ENCODE results near the gene TMEM107.
"Not testable (repeated sequence)": the region's sequence is repeated elsewhere in the genome, so short reads cannot be mapped to it uniquely, and the experiment has no call there.

The TMEM107 gene

DNA sequence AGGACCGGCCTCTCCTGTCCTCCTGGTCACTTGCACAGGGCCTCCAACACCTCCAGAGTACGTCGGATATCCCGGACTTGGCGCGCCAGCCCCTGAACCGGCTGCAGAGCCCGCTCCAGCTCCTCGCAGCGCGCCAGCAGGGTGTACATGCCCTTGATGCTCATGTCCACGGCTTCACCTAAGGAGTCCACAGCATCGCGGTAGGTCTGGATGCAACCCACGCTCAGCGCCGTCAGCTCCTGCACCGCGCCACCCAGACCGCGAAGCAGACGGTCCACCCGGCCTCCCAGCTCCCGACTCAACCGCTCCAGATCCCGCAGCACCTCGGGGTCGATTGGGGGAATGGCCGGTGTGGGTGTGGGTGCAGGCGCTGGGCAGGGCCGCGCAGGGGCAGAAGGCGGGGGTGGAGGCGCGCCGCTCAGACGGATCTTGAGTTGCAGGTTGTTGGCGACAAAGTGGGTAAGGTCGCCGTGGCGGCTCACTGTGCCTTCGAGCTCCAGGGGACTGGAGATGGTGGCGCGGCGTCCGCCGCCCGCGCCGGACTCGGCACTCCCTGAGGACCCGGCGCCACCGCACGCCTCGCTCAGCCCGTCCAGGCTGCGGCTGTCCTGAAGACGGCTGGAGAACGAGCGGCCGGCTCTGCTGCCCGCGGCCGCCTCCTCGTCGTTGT, 13.0 kb upstream of the TMEM107 start:
- peak; percentile 38 for DNase-seq

DNA sequence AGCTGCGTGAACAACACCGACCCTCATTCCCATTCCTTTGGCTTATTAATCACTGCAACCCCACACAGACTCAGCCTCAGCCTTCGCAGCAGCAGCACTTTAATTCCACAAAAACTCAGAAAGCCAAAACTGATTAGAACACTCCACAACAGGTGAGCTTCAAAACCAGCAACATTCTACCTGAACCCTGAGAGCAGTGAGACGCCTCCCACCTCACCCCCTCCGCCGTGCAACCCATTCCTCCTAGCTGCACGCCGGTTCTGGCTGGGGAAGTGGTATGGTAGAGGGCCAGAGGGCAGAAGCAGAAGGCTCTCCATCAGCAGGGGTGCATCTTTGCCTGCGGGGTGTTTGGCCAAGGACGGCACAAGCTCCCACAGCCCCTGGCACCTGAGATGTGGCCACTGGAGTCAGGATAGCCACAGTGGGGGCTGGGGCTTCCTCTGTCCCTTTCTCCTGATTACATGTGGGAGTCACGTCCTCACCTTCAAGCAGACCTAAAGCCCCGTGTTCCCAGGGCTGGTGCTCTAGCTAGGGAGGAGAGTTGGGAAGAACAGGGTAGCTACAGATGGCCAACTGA, 12.2 kb upstream of the TMEM107 start:
- DNase-seq, result peak; percentile 35

DNA sequence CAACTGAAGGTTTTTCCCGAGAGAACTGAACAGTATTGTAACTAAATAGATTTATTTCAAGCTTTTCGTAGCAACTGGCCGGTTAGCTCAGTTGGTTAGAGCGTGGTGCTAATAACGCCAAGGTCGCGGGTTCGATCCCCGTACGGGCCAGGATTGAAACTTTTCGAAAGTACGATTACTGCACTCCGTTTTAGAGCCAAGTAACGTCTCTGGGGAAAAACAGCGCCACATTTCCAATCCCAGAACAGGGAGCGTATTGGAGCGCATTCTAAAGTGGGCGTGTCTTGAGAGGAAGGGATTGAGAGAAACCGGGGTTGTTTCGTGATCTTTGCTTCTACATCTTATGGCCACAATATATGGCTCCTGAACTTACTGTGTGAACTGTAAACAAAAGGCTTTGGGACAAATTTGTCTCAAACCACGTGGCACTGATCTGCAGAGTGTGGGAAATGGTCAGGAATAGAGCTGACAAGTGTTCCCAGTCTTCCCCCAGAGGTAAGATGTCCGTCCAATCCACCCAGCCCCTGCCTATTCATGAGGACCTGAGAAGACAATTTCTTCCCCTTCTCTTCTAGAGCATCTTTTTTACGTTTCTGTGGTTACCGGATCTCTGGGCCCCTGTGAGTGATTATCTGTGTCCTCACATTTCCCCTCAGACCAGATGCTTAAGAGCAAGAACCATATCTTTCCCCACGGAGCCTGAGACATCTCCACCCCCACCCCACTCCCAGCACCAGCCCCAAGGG, 11.5 kb upstream of the TMEM107 start:
- DNase-seq, result peak; percentile 96

DNA sequence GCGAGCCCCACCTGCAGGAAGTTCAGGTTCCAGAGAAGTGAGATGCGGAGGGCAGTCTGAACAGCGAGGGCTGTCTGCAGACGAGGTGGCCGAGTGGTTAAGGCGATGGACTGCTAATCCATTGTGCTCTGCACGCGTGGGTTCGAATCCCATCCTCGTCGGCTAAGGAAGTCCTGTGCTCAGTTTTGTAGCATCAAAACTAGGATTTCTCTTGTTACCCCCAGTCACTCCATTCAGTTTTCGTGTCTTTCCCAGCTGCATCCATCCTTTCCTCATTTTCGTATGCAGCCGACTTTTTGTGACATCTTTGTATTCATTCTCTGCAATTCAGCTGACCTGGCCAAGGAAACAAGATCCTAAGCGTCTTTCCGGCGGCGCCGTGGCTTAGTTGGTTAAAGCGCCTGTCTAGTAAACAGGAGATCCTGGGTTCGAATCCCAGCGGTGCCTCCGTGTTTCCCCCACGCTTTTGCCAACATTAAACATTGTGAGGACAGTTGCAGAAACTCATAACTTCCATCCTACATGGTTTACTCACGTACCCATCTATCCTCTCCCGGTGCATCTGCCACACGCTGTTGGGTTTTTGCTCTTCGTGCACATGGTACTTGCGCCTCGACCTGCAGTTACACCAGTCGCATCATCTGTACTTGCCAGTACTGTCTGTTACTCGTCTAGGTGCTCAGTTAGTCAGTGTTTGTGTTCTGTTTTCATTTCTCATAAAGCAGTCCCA, 10.8 kb upstream of the TMEM107 start:
- DNase-seq, result peak; percentile 98

DNA sequence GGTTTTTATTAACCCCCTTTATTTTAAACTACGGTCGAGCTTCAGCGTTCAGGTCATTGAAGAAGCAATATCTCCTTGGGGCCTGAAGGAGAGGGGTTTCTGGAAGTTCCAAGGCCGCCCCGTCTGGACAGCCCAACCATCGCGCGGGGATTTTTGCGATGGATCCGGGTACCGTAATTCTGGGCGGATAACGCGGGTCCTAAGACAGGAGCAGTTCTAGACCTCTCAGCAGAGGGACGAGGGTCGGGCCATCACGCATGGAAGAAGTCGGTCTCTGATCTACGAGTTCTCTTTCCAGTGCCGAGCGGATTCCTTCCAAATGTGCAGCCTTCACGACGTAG, 10.2 kb upstream of the TMEM107 start:
- no peak for DNase-seq

DNA sequence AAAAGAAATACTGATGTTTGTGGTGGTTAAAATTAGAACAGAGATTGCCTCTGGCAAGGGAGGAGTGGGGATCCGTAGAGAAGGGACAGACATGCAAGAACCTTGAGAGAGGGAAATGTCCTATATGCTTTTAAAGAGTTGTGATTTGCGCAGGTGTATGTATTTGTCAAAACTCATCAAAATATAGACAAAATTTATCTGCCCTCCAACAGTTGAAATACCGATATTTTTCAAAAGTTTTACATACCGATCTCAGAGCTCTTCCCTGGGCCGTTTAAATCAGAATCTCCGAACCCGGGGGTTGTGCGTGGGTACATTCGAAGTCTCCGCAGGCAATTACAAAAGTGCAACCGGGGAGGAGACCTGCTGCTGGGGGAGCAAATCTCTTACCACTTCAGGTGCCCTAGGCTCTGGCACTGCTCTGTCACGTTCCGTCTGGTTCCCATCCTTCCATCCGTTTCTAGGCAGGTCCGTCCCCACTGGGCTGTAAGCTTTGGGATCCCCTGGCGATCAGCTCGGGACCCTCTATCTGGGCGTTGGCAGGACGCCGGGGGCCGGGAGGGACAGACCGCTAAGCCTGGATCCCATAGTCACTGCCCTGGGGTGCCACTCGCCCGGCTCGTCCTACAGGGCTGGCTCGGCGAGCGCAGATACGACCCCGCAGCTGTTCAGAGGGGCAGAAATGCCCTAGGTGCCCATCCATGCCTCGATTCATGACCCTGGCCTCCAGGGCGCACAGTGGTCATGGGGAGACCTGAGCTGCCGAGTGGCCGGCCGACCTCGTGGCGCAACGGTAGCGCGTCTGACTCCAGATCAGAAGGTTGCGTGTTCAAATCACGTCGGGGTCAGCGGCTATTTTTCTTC, 9.6 kb upstream of the TMEM107 start:
- DNase-seq, result peak; percentile 95

DNA sequence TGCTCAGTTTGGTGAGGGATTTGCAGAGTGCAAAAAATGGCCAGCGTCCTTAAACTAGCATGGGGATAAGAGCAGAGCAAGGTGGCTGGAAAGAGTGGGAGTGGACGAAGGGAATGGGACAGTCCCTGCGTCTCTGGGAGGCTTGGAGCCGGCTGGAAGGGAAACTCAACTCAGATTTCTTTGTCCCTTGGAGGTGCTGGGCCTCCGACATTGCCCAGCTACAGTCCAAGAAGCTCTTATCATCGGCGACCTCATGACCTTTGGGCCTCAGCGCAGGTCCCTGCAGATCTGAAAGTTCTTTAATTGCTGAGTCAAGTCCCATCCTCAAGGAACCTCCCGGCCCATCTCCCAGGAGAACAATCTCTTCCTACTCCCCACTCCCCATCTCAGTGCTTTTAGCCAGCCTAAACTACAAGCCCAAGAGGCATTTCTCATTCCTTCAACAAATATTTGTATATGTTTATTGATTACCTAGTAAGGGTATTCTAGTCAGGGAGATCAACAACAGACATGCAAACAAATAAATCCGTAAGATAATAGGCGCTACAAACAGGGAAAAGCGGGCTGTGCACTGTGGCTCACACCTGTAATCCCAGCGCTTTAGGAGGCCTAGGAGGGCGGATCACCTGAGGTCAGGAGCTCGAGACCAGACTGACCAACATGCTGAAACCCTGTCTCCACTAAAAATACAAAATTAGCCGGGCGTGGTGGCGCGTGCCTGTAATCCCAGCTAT, 985 bp upstream of the TMEM107 start:
- DNase-seq, result no peak

DNA sequence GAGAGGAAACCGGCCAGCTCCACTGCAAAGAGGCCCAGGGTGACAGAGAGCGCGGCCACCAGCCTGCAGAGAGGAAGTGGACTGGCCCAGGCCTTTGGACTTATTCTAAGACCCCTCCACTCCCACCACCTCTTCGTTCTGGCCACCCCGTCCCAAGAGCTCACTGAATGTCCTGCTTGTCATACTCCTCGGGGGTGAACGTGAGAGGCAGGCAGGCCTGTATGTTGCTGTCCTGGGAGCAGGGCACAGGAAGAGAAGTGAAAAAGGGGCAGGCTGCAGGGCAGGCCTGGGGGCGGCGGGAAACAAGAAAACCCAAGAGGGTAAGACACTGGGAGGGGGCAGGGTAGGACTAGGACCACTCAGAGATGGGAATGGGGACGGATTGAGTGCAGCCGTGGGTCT, 384 bp downstream of the TMEM107 start:
- peak; percentile 24 for DNase-seq

DNA sequence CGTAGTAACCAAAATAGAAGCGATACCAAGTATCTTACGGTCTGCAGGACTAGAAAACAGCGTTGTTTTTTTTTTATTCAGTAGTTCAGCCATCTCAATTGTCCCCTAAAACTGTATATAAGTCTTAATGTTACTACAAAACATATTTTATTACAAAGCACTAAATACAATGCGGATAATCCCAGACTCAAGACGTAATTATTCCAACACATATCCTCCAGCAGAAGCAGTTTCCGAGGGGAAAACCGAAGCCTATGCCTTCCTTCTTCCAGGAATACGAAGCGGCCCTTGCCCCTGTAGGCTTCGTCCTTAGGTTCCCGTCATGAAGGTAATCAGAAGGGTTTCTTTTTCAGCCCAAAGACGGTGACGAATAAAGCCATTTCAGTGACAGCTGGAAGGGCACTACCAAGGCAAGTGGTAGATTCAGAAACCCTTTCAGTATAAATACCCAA, 2.3 kb downstream of the TMEM107 start:
- no peak for DNase-seq

DNA sequence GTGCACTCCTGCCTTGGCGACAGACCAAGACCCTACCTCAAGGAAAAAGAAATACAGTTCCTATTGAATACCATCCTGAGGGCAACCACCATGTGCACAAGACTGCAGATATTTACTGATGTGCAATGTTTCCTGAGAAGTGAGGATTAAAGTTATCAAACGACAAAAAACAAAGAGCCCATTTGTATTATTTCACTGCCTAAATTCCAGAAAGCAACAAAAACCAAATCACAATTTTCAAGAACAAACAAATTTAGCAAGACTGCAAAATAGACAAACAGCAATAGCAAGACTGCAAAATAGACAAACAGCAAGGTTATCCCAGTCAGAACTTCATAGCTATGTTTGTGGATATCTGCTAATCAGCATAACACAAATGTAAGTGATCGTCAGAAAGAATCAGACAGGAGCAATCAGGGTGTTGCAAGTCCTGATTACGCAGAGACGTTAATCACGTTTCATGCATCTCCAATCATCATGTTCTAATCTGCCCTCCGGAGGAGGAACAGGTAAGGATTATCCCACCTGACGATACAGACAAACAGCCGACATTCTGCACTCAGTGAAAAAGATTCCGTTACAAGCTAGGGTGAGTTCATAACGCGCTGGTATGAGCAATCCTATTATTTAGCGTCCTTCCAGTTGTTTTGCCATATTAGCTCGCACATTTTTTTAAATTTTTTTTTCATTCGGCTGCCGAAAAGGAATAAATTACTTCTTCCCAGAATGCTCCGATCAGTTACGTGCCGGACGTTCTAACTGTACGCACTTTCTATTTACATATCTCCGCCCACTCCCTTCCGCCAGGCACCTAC, 2.9 kb downstream of the TMEM107 start:
- peak; percentile 87 for DNase-seq

DNA sequence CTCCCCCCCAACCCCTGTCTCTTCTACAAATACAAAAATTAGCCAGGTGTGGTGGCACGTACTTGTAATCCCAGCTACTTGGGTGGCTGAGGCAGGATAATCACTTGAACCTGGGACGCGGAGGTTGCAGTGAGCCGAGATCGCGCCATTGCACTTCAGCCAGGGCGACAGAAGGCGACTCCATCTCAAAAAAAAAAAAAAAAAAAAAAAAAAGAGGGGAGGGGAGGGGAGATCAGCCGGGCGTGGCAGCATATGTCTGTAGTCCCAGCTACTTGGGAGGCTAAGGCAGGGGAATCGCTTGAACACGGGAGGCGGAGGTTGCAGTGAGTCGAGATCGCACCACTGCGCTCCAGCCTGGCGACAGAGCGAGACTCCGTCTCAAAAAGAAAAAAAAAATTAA, 6.0 kb downstream of the TMEM107 start:
- DNase-seq, result not testable (repeated sequence)

DNA sequence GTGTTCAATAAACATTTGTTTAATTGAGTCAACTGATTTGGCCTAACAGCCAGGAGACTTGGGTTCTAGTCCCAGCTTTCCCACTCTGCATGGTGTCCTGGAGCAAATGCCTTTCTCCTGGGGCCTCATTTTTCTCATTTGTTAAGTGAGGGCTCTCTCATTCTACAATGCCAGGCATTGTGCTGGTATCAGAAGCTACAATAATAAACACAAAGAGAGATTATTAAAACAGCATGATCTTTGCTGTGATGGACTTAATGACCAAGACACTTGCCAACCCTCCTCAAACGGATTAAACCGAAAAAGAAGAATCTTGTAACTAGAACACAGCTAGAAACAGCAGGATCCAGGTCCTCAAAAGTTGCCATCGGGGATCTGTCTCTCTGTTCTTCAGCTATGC, 8.7 kb downstream of the TMEM107 start:
- DNase-seq, result no peak

DNA sequence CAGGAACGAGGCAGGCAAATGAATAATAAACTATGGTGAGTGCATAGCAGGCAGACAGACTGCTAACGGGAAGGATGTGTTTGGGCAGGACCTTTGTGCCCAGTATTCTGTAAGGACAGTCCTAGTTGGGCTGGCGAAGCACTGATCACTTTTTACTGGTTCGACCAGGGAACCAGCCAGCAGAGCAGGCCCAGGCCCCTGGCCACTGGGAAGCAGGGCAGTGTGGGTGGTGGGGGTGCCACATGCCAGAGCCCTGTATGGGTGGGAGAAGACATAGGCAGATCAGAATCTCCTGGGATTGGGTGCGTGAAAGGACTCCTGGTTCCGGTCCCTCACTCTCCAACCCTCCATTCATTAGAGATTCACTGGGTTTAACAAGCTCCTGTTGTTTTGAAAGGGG, 9.4 kb downstream of the TMEM107 start:
- DNase-seq, result no peak

DNA sequence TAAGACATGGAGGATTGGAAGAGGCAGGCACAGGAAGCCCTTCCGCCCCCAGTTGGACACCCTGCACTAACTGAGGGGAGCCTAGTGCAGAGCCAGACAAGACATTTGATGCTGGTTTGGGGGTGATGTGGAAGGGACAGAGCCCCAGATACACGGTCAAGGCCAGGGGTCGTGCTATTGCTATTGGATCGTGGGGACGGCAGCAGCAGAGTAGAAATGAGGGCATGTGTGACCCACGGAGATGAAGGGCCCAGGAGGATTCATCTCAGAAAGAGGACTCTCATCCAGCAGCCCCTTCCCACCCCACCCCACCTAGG, 11.4 kb downstream of the TMEM107 start:
- DNase-seq, result no peak

DNA sequence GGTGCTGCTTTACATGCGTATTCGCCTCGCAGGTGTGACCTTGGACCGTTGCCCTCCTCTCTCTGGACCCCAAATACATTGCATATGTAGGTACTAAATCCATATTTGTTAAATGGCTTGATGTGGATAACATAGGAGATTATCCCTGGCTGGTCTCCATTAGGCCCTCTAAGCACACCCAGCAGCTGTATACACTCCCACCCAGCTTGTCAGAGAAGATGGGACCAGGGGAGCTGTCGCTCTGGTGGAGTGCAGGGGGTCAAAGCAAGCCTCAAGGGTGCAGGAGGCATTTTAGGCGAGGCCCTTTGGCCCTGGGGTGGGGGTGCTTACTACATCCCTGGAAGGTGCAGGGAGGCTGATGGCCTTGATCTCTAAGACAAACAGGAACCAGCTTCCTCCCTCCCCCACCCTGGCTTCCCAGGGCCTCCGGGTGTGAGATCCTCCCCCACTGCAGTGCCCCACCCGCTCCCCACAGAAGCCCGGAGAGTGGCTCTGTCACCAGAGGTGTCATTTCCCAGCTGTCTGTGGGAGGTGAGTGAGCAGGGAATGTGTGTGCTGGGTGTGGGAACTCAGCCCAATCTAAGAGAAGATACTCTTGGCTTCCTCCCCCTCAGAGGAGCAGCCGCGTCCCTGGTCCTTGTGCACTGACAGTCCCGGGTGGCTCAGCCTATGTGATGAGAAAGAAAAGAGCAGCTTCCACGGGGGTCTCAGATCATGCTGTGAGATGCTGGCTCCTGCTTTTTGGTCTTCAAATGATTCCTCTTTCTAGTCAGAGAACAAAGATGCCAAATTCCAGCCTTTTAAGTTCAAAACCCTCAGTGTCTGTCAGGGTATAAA, 12.0 kb downstream of the TMEM107 start:
- DNase-seq, result peak; percentile 86

DNA sequence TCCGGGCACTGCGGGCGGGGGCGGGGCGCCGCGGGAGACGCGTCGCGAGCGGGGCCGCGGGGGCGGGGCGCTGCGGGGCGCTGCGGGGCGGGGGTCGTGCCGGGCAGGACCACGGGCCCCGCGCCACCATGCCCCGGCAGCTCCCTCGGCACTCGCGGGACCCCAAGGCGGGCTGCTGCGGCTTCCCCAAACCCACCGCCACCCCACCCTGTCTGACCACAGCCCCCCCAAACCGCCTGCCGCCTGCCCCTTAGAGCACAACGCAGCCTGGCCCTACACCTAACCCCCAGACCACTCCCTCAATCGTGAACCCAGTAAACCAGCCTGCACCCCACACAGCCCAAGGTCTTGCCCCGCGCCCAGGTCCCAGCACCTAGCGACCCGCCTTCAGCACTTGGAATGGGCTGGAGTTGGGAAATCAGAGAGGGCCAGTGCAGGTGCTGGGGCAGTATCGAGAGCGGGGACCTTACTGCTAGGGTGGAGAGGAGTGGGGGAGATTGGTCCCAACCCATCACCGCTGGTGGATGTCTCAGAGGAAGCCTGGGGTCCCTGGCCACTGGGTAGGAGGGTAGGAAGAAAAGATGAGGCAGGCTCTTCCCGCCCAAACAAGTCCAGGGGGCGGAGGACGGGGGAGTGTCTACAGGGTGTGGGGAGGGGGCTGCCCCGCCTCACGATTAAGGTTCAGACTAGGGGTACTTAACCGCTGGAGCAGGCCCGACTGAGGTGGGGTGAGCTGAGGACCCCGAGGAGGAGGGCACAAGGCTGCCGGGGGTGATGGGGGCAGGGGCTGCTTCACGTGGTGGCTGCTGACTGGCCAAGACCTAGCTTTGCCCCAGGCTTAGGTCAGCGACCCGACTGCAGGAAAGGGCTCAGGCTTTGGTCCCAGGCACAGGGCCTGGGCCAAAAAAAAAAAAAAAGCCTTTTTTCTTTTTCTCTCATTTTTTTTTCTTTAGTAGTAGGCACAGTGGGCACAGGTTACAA, 12.9 kb downstream of the TMEM107 start:
- peak; percentile 38 for DNase-seq

DNA sequence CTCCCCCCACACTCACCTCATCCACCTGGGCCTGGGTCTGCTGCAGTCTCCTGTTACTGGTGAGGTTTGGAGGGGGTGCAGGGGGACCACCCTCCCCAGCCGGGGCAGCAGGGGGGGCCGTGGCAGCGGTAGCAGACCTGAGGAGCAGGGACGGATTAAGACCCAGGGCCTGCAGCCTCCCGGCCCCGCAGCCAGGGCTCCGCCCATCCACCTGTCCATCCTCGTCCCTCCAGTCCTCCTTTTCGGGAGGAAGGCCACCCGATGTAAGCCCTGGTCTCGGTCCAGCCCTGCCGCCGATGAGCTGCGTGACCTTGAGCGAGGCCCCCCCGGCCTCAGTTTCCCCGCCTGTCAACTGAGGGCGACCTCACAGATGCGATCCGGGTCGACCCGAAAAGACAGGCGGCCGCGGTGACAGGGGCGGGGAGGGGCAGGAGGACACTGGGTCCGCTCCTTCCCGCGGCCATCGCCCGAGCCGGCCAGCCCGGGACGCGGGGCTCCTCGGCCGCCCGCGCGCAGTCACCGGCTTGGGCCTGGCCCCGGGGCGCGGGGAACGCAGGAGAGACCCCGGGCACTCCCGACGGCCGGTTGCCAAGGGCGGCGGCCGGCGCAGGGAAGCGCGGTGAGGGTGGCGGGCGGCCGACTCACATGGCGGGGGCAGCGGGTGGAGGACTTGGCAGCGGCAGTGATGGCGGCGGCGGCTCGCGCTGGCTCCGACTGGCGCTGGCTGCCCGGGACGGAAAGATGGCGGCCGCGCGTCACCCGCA, 13.8 kb downstream of the TMEM107 start, which contains the start of gene VAMP2:
Gene VAMP2 (minus strand): TSS at position 716 of the 764 bp plus-strand sequence. CDS start 69 bp downstream, at position 647.
- peak; percentile 84 for DNase-seq

Measured in activated CD4-positive, alpha-beta T cell treated with anti-CD3 and anti-CD28 coated beads for 48 hours (primary cell).